HCT116 (cell line): ENCODE results near the gene ARHGEF10L. TPM values are rescaled to one million over a fixed set of nuclear protein-coding genes. Genes with fewer than 3 reads are reported as not detected.

Source experiments
- ATAC-seq: fragments of 200-7000 bp; cut with Tn5 transposase; 2 replicates; pipeline ENCODE4 v1.9.1; 2020; ENCODE audit warnings: mild to moderate bottlenecking, moderate library complexity
- BruUV-seq: library from RNA; stranded (reverse); fragments of 400-500 nt; replicated peaks from 2 replicates; lab custom pipeline; 2021; lab: Mats Ljungman, UMichigan
- CTCF ChIA-PET: fragments of 300-600 bp; sonication (Branson Sonifier 250); formaldehyde crosslinking; loops from one replicate; lab custom pipeline; 2021; ENCODE audit warnings: antibody characterized with exemption; lab: Charles Lee
- POLR2A ChIA-PET: fragments of 300-600, 350-600 bp; sonication (Branson Sonifier 250); formaldehyde crosslinking; loops from one replicate; lab custom pipeline; 2021; ENCODE audit warnings: antibody characterized with exemption; lab: Charles Lee
- RAD21 ChIA-PET, 2 experiments: fragments of 300-600 bp; sonication (Branson Sonifier 250); formaldehyde crosslinking; loops; one replicate each; lab custom pipeline; 2023; ENCODE audit warnings: low total read pairs in 2 of 2; ENCODE audit not compliant: uncharacterized antibody in 2 of 2, unreplicated experiment in 2 of 2, low non-redundant PET in 1 of 2; lab: Charles Lee
- DNase-seq: peaks from one replicate; pipeline ENCODE4 v3.0.0-alpha.2; 2010; ENCODE audit warnings: low read depth, low spot score
- H2AFZ ChIP-seq: fragments of 200-600 bp; shearing (Covaris generic), sonication (generic); 2 replicates; pipeline ENCODE4 v1.6.1; 2017; ENCODE audit warnings: low read depth, mixed run types, mixed read lengths, antibody characterized with exemption, low read length; ENCODE audit not compliant: poor library complexity, severe bottlenecking
- H3K27ac ChIP-seq: 2 replicates; pipeline ENCODE4 v1.5.1; 2012; ENCODE audit warnings: low read depth, low read length
- H3K27me3 ChIP-seq: fragments of 200-600 bp; sonication (generic); 2 replicates; pipeline ENCODE4 v1.6.1; 2016; ENCODE audit warnings: mixed run types, low read length, mixed read lengths; ENCODE audit not compliant: insufficient read depth
- H3K36me3 ChIP-seq, 2 experiments: fragments of 200-500 bp in 1 of 2; fragments of 200-600 bp in 1 of 2; sonication (Bioruptor generic) in 1 of 2; sonication (generic) in 1 of 2; 2 replicates each; pipeline versions ENCODE4 v1.5.1 to v1.6.1; 2014 to 2016; ENCODE audit warnings: low read length in 2 of 2, inconsistent platforms in 1 of 2, mixed read lengths in 1 of 2, mixed run types in 1 of 2; ENCODE audit not compliant: insufficient read depth in 2 of 2, control insufficient read depth in 1 of 2
- H3K4me1 ChIP-seq, 2 experiments: fragments of 200-600 bp in 1 of 2; sonication (generic) in 1 of 2; 2 replicates each; pipeline versions ENCODE4 v1.5.1 to v1.6.1; 2012 to 2017; ENCODE audit warnings: low read length in 2 of 2, inconsistent platforms in 1 of 2, mild to moderate bottlenecking in 1 of 2, mixed read lengths in 1 of 2, mixed run types in 1 of 2, moderate library complexity in 1 of 2; ENCODE audit not compliant: insufficient read depth in 2 of 2, control insufficient read depth in 1 of 2
- H3K4me2 ChIP-seq: fragments of 200-600 bp; sonication (generic); 2 replicates; pipeline ENCODE4 v1.6.1; 2017; ENCODE audit warnings: mixed run types, low read length, mixed read lengths
- H3K4me3 ChIP-seq, 2 experiments: fragments of 200-600 bp in 1 of 2; sonication (generic) in 1 of 2; replicated peaks in 1 of 2; 2 replicates each; pipeline ENCODE4 v1.5.1; 2011 to 2016; ENCODE audit warnings: low read length in 2 of 2, control low read depth in 1 of 2, low read depth in 1 of 2, mild to moderate bottlenecking in 1 of 2, mixed read lengths in 1 of 2, mixed run types in 1 of 2
- H3K79me2 ChIP-seq: fragments of 200-600 bp; sonication (generic); 2 replicates; pipeline ENCODE4 v1.6.1; 2017; ENCODE audit warnings: mild to moderate bottlenecking, mixed run types, low read length, moderate library complexity, mixed read lengths; ENCODE audit not compliant: insufficient read depth
- H3K9ac ChIP-seq: fragments of 200-600 bp; sonication (generic); 2 replicates; pipeline ENCODE4 v1.6.1; 2016; ENCODE audit warnings: low read length, mixed read lengths
- H3K9me2 ChIP-seq: fragments of 200-600 bp; sonication (generic), shearing (Covaris generic); 2 replicates; pipeline ENCODE4 v1.6.1; 2017; ENCODE audit warnings: mixed run types, mild to moderate bottlenecking, moderate library complexity; ENCODE audit not compliant: insufficient read depth
- H3K9me3 ChIP-seq, 2 experiments: fragments of 200-500 bp in 1 of 2; fragments of 200-600 bp in 1 of 2; sonication (Bioruptor generic) in 1 of 2; sonication (generic) in 1 of 2; 2 replicates each; pipeline ENCODE4 v1.6.1; 2014 to 2017; ENCODE audit warnings: low read length in 2 of 2, mixed read lengths in 2 of 2, inconsistent platforms in 1 of 2, low read depth in 1 of 2, mild to moderate bottlenecking in 1 of 2, mixed run types in 1 of 2, moderate library complexity in 1 of 2; ENCODE audit not compliant: control insufficient read depth in 1 of 2, insufficient read depth in 1 of 2
- H4K20me1 ChIP-seq: fragments of 200-600 bp; sonication (generic), shearing (Covaris generic); 2 replicates; pipeline ENCODE4 v1.6.1; 2017; ENCODE audit warnings: mixed run types, mild to moderate bottlenecking, moderate library complexity; ENCODE audit not compliant: insufficient read depth
- EGR1 ChIP-seq: IDR thresholded peaks from 2 replicates; pipeline ENCODE4 v1.6.1; 2012; ENCODE audit warnings: low read depth
- ELF1 ChIP-seq: IDR thresholded peaks from 2 replicates; pipeline ENCODE4 v1.6.1; 2012; ENCODE audit warnings: low read depth, borderline replicate concordance
- EZH2 ChIP-seq: fragments of 200-600 bp; sonication (generic); IDR thresholded peaks from 2 replicates; pipeline ENCODE4 v1.6.1; 2017; ENCODE audit warnings: antibody characterized with exemption, mixed run types
- FOSL1 ChIP-seq: IDR thresholded peaks from 2 replicates; pipeline ENCODE4 v1.6.1; 2012; ENCODE audit warnings: low read depth
- JUND ChIP-seq: IDR thresholded peaks from 2 replicates; pipeline ENCODE4 v1.6.1; 2012
- POLR2A ChIP-seq: IDR thresholded peaks from 2 replicates; pipeline ENCODE4 v1.7.0; 2011; ENCODE audit warnings: borderline replicate concordance; ENCODE audit not compliant: insufficient read depth, insufficient read length; ENCODE audit errors: extremely low read depth
- RAD21 ChIP-seq: IDR thresholded peaks from 2 replicates; pipeline ENCODE4 v1.6.1; 2012; ENCODE audit warnings: low read depth, mild to moderate bottlenecking
- YY1 ChIP-seq: IDR thresholded peaks from 2 replicates; pipeline ENCODE4 v1.6.1; 2011; ENCODE audit warnings: low read length, low read depth, moderate library complexity, mild to moderate bottlenecking; ENCODE audit not compliant: insufficient replicate concordance; ENCODE audit errors: extremely low read depth
- ZFX ChIP-seq: fragments of 450-650 bp; IDR thresholded peaks from 2 replicates; pipeline ENCODE4 v1.6.1; 2017
- ZNF274 ChIP-seq: fragments of 200-500 bp; sonication (Bioruptor generic); IDR thresholded peaks from 2 replicates; pipeline ENCODE4 v1.6.1; 2014; ENCODE audit warnings: mild to moderate bottlenecking, low read depth, low read length, inconsistent platforms
- intact Hi-C: fragments of 100-400 bp; cut with micrococcal nuclease; formaldehyde crosslinking; loops from 2 replicates; pipeline ENCODE4 v1.10.0; 2022
- total RNA-seq: library from RNA; stranded (reverse); gene quantifications from one replicate; pipeline ENCODE4 v1.2.1, GENCODE V29; 2021; ENCODE audit not compliant: unreplicated experiment
- TF ChIP-seq, protein P1 (sequence below): IDR thresholded peaks from 2 replicates; pipeline ENCODE4 v1.6.1; 2011; ENCODE audit warnings: mild to moderate bottlenecking, low read length, moderate library complexity; ENCODE audit not compliant: insufficient replicate concordance; ENCODE audit errors: extremely low read depth
- TF ChIP-seq, protein P2 (sequence below): IDR thresholded peaks from 2 replicates; pipeline ENCODE4 v1.6.1; 2012; ENCODE audit warnings: low read depth

The ARHGEF10L gene
- total RNA-seq, 1 experiment from 2014 or later = 14.7 TPM

DNA sequence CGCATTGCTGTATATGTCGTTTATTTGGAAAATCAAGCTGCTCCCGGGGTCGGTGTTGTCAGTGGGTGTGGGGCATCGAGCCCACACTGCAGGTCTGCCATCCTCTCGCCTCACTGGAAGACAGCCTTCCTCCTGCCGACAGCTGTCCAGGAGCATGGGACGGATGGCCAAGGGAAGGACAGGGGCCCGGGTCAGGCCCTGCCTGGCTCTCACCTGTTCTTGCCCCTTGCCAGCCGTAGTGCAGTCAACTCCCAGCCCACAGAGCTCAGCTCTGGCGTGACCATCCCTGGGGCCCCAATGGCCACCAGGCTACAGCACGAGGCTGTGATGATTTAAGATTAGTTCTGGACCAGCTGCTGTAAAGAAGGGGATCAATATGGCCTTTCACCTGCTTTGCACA is 128.7 kb downstream of the ARHGEF10L start:
- ChIA-PET RAD21 (no interaction called here), POLR2A (no interaction called here), CTCF (no interaction called here)
- TF ChIP-seq, protein P1, sequence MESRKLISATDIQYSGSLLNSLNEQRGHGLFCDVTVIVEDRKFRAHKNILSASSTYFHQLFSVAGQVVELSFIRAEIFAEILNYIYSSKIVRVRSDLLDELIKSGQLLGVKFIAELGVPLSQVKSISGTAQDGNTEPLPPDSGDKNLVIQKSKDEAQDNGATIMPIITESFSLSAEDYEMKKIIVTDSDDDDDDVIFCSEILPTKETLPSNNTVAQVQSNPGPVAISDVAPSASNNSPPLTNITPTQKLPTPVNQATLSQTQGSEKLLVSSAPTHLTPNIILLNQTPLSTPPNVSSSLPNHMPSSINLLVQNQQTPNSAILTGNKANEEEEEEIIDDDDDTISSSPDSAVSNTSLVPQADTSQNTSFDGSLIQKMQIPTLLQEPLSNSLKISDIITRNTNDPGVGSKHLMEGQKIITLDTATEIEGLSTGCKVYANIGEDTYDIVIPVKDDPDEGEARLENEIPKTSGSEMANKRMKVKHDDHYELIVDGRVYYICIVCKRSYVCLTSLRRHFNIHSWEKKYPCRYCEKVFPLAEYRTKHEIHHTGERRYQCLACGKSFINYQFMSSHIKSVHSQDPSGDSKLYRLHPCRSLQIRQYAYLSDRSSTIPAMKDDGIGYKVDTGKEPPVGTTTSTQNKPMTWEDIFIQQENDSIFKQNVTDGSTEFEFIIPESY = no peak
- no peak for TF ChIP-seq JUND
- TF ChIP-seq EZH2 = no peak
- TF ChIP-seq EGR1 = no peak
- Histone ChIP-seq H3K9me2 (no peaks in the 10 kb centered on the region), H3K4me2 (no peak overlapping the region), H3K4me3 (no peak overlapping the region), H4K20me1 (no peaks in the 10 kb centered on the region), H3K9ac (no peak overlapping the region), H2AFZ (no peak overlapping the region), H3K9me3 (no peaks in the 10 kb centered on the region), H3K27me3 (no peaks in the 10 kb centered on the region), H3K4me1 (0 out of 4 replicates have a peak, but pooled peaks cover 0 to 4% of the 10 kb centered on the region in 2 experiments), H3K36me3 (no peaks in the 10 kb centered on the region), H3K79me2 (no peaks in the 10 kb centered on the region), H3K27ac (no peak overlapping the region)
- BruUV-seq = no TSS peak
- intact Hi-C loops = no loop called here
- ATAC-seq (no peak), DNase-seq (no peak)

DNA sequence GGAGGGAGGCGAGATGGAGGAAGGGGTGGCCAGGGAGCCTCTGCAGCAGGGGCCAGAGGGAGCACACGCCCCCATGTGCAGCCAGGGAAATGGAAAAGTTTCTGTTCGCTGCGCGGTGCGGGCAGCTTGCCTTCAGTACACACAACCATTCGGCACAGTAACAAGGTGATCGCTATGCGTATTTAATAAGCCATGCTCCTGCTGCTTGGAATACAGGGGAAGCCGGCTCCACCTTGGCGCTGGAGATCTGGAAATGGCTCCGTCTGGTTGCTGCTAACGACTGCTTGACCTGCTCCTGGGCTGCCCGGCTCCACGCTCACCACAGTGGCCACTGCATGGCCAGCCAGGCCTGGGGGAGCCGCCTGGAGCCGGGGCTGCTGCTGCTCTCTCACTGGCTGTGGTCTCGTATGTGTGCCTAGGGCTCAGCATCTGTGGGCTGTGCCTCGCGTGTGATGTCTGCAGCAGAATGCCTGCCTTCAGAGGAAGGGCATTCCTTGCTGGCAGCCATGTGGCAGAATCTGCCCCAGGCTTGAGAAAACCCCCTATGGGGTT is 129.2 kb downstream of the ARHGEF10L start:
- no peak overlapping the region for H3K27ac ChIP-seq
- H3K4me1 ChIP-seq = 0 out of 4 replicates have a peak, but pooled peaks cover 0 to 4% of the 10 kb centered on the region in 2 experiments
- DNase-seq (no peak), ATAC-seq (no peak)
- no peak overlapping the region for H2AFZ ChIP-seq
- H4K20me1 ChIP-seq = no peaks in the 10 kb centered on the region
- no peaks in the 10 kb centered on the region for H3K27me3 ChIP-seq
- POLR2A ChIA-PET = no interaction called here
- H3K36me3 ChIP-seq = no peaks in the 10 kb centered on the region
- H3K9me3 ChIP-seq = no peaks in the 10 kb centered on the region
- H3K4me3 ChIP-seq = no peak overlapping the region
- no peak overlapping the region for H3K4me2 ChIP-seq
- CTCF ChIA-PET = no interaction called here
- BruUV-seq = no TSS peak
- no peak overlapping the region for H3K9ac ChIP-seq
- H3K9me2 ChIP-seq = no peaks in the 10 kb centered on the region
- RAD21 ChIA-PET = no interaction called here
- intact Hi-C loops = no loop called here
- no peaks in the 10 kb centered on the region for H3K79me2 ChIP-seq
- TF ChIP-seq FOSL1 = no peak
- no peak for TF ChIP-seq POLR2A
- TF ChIP-seq ZFX = no peak
- TF ChIP-seq RAD21 = no peak
- TF ChIP-seq EGR1 = no peak
- no peak for TF ChIP-seq ZNF274
- no peak for TF ChIP-seq YY1
- TF ChIP-seq, protein P2, sequence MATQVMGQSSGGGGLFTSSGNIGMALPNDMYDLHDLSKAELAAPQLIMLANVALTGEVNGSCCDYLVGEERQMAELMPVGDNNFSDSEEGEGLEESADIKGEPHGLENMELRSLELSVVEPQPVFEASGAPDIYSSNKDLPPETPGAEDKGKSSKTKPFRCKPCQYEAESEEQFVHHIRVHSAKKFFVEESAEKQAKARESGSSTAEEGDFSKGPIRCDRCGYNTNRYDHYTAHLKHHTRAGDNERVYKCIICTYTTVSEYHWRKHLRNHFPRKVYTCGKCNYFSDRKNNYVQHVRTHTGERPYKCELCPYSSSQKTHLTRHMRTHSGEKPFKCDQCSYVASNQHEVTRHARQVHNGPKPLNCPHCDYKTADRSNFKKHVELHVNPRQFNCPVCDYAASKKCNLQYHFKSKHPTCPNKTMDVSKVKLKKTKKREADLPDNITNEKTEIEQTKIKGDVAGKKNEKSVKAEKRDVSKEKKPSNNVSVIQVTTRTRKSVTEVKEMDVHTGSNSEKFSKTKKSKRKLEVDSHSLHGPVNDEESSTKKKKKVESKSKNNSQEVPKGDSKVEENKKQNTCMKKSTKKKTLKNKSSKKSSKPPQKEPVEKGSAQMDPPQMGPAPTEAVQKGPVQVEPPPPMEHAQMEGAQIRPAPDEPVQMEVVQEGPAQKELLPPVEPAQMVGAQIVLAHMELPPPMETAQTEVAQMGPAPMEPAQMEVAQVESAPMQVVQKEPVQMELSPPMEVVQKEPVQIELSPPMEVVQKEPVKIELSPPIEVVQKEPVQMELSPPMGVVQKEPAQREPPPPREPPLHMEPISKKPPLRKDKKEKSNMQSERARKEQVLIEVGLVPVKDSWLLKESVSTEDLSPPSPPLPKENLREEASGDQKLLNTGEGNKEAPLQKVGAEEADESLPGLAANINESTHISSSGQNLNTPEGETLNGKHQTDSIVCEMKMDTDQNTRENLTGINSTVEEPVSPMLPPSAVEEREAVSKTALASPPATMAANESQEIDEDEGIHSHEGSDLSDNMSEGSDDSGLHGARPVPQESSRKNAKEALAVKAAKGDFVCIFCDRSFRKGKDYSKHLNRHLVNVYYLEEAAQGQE = no peak
- TF ChIP-seq ELF1 = no peak
- TF ChIP-seq, protein P1 = no peak
- TF ChIP-seq JUND = no peak
